ENCODE results near the gene RTP3.

- TF ChIP-seq EP300 (IDR thresholded peaks at IDR 0.05; ENCODE audit: borderline replicate concordance) (no peak), YY1 (IDR thresholded peaks at IDR 0.05; ENCODE audit: low read depth) (no peak), REST (IDR thresholded peaks at IDR 0.05; ENCODE audit: low read depth) (no peak), MAX (IDR thresholded peaks at IDR 0.05) (no peak), CREB1 (IDR thresholded peaks at IDR 0.05; ENCODE audit: low read depth) (no peak)
Observed at GRCh38 chr3:46492890-46493547, 4.8 kb upstream of the RTP3 start.
